GM18951 (cell line): ENCODE data around the gene VPS8.

Experiments
- POLR2A ChIP-seq: IDR thresholded peaks from 4 replicates; pipeline ENCODE4 v1.6.1; 2011; ENCODE audit warnings: mild to moderate bottlenecking; ENCODE audit not compliant: insufficient read length, insufficient read depth; ENCODE audit errors: extremely low read depth
- in situ Hi-C: fragments of 300-500 bp; cut with MboI; formaldehyde crosslinking; loops from one replicate; pipeline ENCODE4 v1.12.0; 2022; ENCODE audit warnings: low sequenced_read_pairs, mixed read lengths, inconsistent platforms; ENCODE audit not compliant: unreplicated experiment

Gene VPS8

GRCh38 chr3:184796551-184796950 is 15.4 kb upstream of the VPS8 start:
- in situ Hi-C loops, result no loop called here
- no peak for TF ChIP-seq POLR2A

GRCh38 chr3:184796954-184797353 is 15.0 kb upstream of the VPS8 start:
- in situ Hi-C loops, result no loop called here
- TF ChIP-seq POLR2A, result no peak

- in situ Hi-C loops, result no loop called here
- no peak for TF ChIP-seq POLR2A
Observed at GRCh38 chr3:184798120-184798519, 13.8 kb upstream of the VPS8 start.

- in situ Hi-C loops, result no loop called here
- no peak for TF ChIP-seq POLR2A
Observed at GRCh38 chr3:184800349-184800930, 11.5 kb upstream of the VPS8 start.

- in situ Hi-C loops, result no loop called here
- no peak for TF ChIP-seq POLR2A
Observed at GRCh38 chr3:184801241-184801785, 10.7 kb upstream of the VPS8 start.

GRCh38 chr3:184802150-184802549 is 9.8 kb upstream of the VPS8 start:
- TF ChIP-seq POLR2A, result no peak
- in situ Hi-C loops, result no loop called here

- in situ Hi-C loops, result no loop called here
- TF ChIP-seq POLR2A, result no peak
Observed at GRCh38 chr3:184804801-184805200, 7.2 kb upstream of the VPS8 start.

GRCh38 chr3:184805351-184806038 is 6.5 kb upstream of the VPS8 start:
- in situ Hi-C loops, result no loop called here
- TF ChIP-seq POLR2A, result no peak

GRCh38 chr3:184806567-184807271 is 5.2 kb upstream of the VPS8 start:
- in situ Hi-C loops, result no loop called here
- TF ChIP-seq POLR2A, result no peak

- in situ Hi-C loops, result no loop called here
- TF ChIP-seq POLR2A, result no peak
Observed at GRCh38 chr3:184807549-184807948, 4.4 kb upstream of the VPS8 start.

GRCh38 chr3:184808021-184808420 is 3.9 kb upstream of the VPS8 start:
- in situ Hi-C loops, result no loop called here
- no peak for TF ChIP-seq POLR2A

GRCh38 chr3:184810146-184810545 is 1.8 kb upstream of the VPS8 start:
- TF ChIP-seq POLR2A, result no peak
- in situ Hi-C loops, result no loop called here

GRCh38 chr3:184811034-184811433 is 932 bp upstream of the VPS8 start:
- in situ Hi-C loops, result no loop called here
- TF ChIP-seq POLR2A, result no peak

GRCh38 chr3:184811663-184811998 is 335 bp upstream of the VPS8 start:
- no peak for TF ChIP-seq POLR2A
- in situ Hi-C loops, result no loop called here

GRCh38 chr3:184812662-184813042 is 686 bp downstream of the VPS8 start:
- no peak for TF ChIP-seq POLR2A
- in situ Hi-C loops, result no loop called here
